Activated effector memory CD4-positive, alpha-beta T cell treated with Interleukin-2 at 50 U/mL for 16 hours (primary cell): ENCODE measurements around the gene WDHD1.
"Not testable (repeated sequence)": the region's sequence is repeated elsewhere in the genome, so short reads cannot be mapped to it uniquely, and the experiment has no call there.

Experiments used
- DNase-seq: peaks from one replicate; pipeline ENCODE4 v3.0.0-alpha.2; 2020

The WDHD1 gene

DNA sequence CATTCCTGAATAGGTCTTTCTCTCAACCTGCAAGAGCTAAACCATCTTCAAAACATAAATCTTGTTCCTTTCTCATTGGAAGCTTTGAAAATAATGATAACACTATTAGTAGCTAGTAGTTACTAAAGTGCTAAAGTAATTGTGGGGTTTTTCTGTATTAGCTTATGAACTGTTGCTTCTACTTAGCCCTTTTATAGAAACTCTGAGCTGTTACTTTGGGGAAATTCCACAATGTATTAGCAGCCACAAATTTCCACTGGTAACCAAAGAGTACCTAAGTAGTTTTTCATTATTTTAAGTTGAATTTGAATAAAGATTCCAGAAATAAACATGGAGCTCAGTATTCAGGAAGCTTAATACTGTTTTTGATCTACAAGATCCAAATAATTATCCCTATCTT lies 18.2 kb upstream of the WDHD1 start:
- no peak for DNase-seq

DNA sequence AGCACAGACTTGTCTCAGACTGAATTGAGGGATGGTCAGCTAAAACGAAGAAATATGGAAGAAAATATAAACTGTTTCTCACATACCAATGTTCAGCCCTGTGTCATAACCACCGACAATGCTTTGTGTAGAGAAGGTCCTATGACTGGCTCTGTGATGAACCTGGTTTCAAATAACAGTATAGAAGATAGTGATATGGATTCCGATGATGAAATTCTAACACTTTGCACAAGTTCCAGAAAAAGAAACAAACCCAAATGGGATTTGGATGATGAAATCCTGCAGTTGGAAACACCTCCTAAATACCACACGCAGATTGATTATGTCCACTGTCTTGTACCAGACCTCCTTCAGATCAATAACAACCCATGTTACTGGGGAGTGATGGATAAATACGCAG lies 16.6 kb upstream of the WDHD1 start:
- no peak for DNase-seq

DNA sequence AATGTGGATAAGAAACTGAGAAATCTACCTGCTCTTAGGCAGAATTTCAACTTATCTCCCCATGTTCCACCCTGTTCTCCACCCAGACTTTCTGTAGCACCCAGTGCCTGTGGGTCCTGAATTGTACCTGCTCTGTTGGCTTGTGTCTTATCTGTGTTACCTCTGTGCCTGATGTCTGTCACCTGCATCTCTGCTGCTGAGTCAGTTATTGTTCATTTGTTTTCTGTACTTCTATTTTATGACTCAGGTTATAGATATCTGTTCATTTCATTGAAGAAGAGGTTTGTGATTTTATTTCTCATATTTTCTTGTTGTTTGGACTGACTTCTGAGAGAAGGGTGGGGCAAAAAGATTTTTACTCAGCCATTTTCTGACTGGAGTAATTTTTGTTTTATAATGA lies 11.8 kb upstream of the WDHD1 start:
- DNase-seq, result no peak

- not testable (repeated sequence) for DNase-seq
Observed at GRCh38 chr14:55037995-55038394, 11.1 kb upstream of the WDHD1 start.

DNA sequence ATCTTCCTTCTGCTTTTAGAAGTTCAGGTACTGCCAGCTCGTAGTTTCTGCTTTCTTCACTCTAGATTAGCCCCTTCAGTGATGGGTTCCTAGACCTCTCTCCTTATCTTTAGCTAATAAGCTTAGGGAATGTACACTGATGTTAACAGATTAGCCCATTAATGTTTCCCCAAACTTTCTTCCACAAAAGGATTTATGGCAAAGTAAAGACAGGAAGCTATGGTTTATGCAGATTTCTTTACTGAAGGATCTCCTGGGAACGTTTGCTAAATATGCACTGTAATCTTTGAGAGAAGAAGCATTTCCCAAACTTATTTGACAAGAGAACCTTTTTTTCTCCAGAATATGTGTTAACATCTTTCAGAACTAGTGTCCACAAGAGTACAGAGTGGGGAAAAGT lies 4.3 kb upstream of the WDHD1 start:
- DNase-seq, result no peak

GRCh38 chr14:55028476-55028875 lies 1.6 kb upstream of the WDHD1 start:
- no peak for DNase-seq

DNA sequence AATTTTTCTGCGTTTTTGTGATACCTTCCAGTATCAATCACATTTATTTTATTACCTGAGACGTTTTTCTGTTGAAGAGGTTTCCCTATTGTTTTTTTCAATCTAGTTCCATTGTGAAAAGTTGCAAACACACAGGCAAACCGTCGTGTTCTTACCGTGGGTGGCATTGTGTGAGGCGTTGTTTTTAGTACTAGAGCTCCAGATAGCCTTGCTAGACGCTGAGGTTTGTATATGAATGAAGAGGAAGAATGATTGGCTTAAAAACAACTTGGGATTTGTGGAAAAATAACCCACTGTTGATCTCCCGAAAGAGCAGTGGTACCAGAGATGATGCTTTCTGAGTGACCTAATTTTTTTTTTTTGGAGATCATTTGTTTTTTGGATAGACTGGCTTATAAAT lies 1.2 kb upstream of the WDHD1 start:
- DNase-seq, result no peak

GRCh38 chr14:55026441-55026792 lies 482 bp downstream of the WDHD1 start:
- no peak for DNase-seq

GRCh38 chr14:55025948-55026347 lies 951 bp downstream of the WDHD1 start:
- DNase-seq, result no peak

GRCh38 chr14:55024365-55024764 lies 2.5 kb downstream of the WDHD1 start:
- not testable (repeated sequence) for DNase-seq

DNA sequence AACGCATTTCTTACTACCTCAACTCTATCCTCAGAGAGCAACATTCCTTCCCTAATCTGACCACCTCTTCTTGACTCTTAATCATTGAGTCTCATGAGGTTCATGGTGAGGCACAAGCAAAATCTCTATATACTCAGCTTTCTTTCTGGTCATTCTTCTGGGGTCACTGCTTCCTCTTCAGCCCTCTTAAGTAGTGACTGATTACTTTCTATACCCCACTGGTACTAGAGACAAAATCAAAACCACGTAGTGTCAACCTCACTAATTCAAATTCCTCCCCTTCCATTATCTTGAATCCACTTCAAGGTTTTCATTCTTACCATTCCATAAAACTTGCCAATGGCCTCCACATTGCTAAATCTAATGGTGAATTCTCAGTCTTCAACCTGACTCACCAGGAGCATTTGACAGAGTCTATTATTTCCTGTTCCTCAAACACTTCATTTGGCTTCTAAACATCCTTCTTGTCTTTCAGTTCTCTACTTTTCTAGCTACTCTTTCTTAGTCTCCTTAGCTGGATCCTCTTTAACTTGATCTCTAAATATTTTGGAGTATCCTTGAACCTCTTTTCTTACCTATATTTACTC lies 6.8 kb downstream of the WDHD1 start:
- no peak for DNase-seq

GRCh38 chr14:55015006-55015405 lies 11.9 kb downstream of the WDHD1 start:
- DNase-seq, result no peak

DNA sequence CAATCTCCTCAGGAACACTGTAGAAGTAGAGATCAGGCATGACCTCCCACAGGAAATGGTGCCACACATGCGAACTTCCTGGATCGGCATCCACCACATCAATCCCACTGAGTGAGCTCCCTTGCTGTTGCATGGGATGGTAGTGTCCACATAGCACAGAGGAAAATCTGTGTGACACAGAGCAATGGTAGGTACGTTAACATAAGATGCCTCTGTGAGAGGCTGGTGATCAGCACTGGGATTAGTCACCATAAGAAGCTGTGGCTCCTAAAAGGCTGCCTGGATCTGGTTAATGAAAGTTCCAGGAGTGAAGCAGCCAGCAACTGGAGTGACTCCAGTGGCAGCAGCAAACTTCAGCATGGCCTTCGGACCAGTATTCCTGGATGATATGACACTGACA lies 21.8 kb downstream of the WDHD1 start:
- no peak for DNase-seq

DNA sequence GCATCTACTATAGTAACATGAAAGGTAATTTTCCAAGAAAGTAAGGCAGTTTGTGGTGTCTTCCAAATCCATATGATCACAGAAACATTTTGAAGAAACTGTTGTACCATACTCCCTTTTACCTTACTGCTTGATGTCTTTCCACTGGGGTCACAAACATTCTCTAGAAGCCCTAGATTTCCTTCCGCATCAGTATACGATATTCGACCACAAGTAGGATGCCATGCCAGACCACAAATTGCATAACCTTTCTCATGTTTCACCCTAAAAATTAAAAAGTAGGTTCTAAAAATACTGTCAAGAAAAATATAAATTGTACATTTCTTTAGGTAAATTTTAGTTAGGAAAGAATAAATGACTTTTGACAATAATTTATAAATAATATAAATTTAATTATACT lies 26.5 kb downstream of the WDHD1 start:
- no peak for DNase-seq

GRCh38 chr14:54985156-54985555 lies 41.7 kb downstream of the WDHD1 start:
- no peak for DNase-seq

DNA sequence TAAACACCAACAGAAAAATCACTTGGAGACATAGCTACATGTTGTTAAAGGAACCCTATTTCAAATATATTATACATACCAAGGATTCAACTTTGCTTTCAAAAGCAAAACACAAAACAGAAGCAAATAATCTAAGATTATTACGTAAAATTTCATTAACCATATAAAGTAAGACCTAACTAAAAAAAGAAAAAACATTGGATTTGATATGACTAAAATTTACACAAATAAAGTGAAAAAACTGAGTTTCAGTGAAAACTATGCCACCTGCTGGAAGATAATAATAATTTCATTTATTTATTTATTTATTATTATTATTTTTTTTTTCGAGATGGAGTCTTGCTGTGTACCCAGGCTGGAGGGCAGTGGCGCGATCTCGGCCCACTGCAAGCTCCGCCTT lies 45.2 kb downstream of the WDHD1 start:
- no peak for DNase-seq

GRCh38 chr14:54979039-54979438 lies 47.9 kb downstream of the WDHD1 start:
- no peak for DNase-seq

DNA sequence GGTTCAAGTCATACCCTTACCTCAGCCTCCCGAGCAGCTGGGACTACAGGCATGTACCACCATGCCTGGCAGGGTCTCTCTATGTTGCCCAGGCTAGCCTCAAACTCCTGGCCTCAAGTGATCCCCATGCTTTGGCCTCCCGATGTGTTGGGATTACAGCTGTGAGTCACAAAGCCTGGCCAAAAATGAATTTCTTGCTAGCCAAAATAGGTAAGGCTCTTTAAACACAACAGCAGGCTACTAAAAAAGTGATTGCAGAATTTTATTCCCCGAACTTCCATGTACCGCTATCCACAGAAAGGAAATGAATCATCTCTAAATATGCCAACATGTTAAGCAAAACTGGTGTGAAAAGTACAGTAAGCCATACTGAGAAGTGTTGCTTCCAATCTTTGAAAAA lies 50.6 kb downstream of the WDHD1 start:
- no peak for DNase-seq

- DNase-seq, result no peak
Observed at GRCh38 chr14:54975856-54976255, 51.0 kb downstream of the WDHD1 start.

- DNase-seq, result no peak
Observed at GRCh38 chr14:54974788-54975414, 52.0 kb downstream of the WDHD1 start.

GRCh38 chr14:54967496-54967895 lies 59.4 kb downstream of the WDHD1 start:
- no peak for DNase-seq

DNA sequence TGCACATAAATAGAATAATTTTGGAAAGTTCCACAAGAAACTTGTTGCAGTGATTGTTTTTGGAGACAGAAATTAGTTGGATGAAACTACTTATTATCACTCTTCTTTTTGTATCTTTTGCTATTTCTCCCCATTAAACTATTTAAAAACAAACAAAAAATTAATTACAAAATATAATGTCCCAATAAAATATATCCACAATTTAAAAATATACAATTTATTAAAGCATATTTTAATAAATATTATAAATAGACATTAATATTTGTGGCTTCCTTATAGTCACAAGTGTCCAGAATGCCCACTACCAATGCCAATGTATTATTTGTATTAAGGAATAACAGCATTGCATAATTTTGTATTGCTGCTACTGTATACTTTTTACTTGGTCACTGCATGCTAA lies 71.8 kb downstream of the WDHD1 start:
- no peak for DNase-seq

DNA sequence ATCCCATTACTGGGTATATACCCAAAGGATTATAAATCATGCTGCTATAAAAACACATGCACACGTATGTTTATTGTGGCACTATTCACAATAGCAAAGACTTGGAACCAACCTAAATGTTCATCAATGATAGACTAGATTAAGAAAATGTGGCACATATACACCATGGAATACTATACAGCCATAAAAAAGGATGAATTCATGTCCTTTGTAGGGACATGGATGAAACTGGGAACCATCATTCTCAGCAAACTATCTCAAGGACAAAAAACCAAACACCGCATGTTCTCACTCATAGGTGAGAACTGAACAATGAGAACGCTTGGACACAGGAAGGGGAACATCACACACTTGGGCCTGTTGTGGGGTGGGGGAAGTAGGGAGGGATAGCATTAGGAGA lies 73.3 kb downstream of the WDHD1 start:
- not testable (repeated sequence) for DNase-seq

DNA sequence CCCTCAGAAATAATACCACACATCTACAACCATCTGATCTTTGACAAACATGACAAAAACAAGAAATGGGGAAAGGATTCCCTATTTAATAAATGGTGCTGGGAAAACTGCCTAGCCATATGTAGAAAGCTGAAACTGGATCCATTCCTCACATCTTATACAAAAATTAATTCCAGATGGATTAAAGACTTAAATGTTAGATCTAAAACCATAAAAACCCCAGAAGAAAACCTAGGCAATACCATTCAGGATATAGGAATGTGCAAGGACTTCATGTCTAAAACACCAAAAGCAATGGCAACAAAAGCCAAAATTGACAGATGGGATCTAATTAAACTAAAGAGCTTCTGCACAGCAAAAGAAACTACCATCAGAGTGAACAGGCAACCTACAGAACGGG lies 74.1 kb downstream of the WDHD1 start:
- not testable (repeated sequence) for DNase-seq

- DNase-seq, result no peak
Observed at GRCh38 chr14:54947230-54947629, 79.7 kb downstream of the WDHD1 start.
